Neural cell (in vitro differentiated cells): ENCODE measurements around the gene MTX2. TPM values are rescaled to one million over a fixed set of nuclear protein-coding genes. Genes with fewer than 3 reads are reported as not detected.

ENCODE experiments used
- H2AFZ ChIP-seq: fragments of 200-600, 300-800 bp; sonication (generic), shearing (Covaris generic); 2 replicates; pipeline ENCODE4 v1.6.0; 2014; ENCODE audit warnings: low read depth, mild to moderate bottlenecking, antibody characterized with exemption, low read length, moderate library complexity
- H3F3A ChIP-seq: fragments of 200-600 bp; shearing (Covaris generic); 2 replicates; pipeline ENCODE4 v1.6.1; 2016; ENCODE audit warnings: mild to moderate bottlenecking, moderate library complexity, mixed read lengths, antibody characterized with exemption, low read length; ENCODE audit not compliant: insufficient read depth, poor library complexity, severe bottlenecking
- H3K27ac ChIP-seq: fragments of 200-600, 300-800 bp; sonication (generic), shearing (Covaris generic); 2 replicates; pipeline ENCODE4 v1.5.1; 2014; ENCODE audit warnings: mild to moderate bottlenecking, low read length, moderate library complexity
- H3K27me3 ChIP-seq: fragments of 300-800, 200-600 bp; sonication (generic), shearing (Covaris generic); 2 replicates; pipeline ENCODE4 v1.6.0; 2014; ENCODE audit warnings: mild to moderate bottlenecking, low read depth, low read length, moderate library complexity; ENCODE audit not compliant: insufficient read depth
- H3K36me3 ChIP-seq: fragments of 300-800, 200-600 bp; sonication (generic), shearing (Covaris generic); 2 replicates; pipeline ENCODE4 v1.5.1; 2014; ENCODE audit warnings: mild to moderate bottlenecking, antibody characterized with exemption, low read length, moderate library complexity; ENCODE audit not compliant: insufficient read depth
- H3K4me2 ChIP-seq: fragments of 300-800, 200-600 bp; sonication (generic), shearing (Covaris generic); 2 replicates; pipeline ENCODE4 v1.6.0; 2014; ENCODE audit warnings: mild to moderate bottlenecking, low read length
- H3K4me3 ChIP-seq: fragments of 300-800, 200-600 bp; sonication (generic), shearing (Covaris generic); 2 replicates; pipeline ENCODE4 v1.5.1; 2014; ENCODE audit warnings: mild to moderate bottlenecking, low read length, moderate library complexity
- H3K79me2 ChIP-seq: fragments of 200-600 bp; shearing (Covaris generic); replicated peaks from 2 replicates; pipeline ENCODE4 v1.6.0; 2014; ENCODE audit warnings: mild to moderate bottlenecking, low read length, moderate library complexity; ENCODE audit not compliant: insufficient read depth
- H3K9ac ChIP-seq: fragments of 300-800, 200-600 bp; sonication (generic), shearing (Covaris generic); 2 replicates; pipeline ENCODE4 v1.6.1; 2016; ENCODE audit warnings: mild to moderate bottlenecking, low read length, mixed read lengths
- H3K9me2 ChIP-seq: fragments of 200-600 bp; shearing (Covaris generic); 2 replicates; pipeline ENCODE4 v1.6.1; 2016; ENCODE audit warnings: mild to moderate bottlenecking, low read length, mixed read lengths; ENCODE audit not compliant: insufficient read depth
- H3K9me3 ChIP-seq: fragments of 200-600, 300-800 bp; sonication (generic), shearing (Covaris generic); 2 replicates; pipeline ENCODE4 v1.6.1; 2016; ENCODE audit warnings: mild to moderate bottlenecking, mixed run types, low read length, moderate library complexity, mixed read lengths
- H4K20me1 ChIP-seq: fragments of 200-600 bp; shearing (Covaris generic); 2 replicates; pipeline ENCODE4 v1.6.1; 2016; ENCODE audit warnings: mild to moderate bottlenecking, mixed run types; ENCODE audit not compliant: insufficient read depth
- CTCF ChIP-seq: fragments of 450-650 bp; IDR thresholded peaks from 2 replicates; pipeline ENCODE4 v1.5.1; 2014; ENCODE audit warnings: antibody characterized with exemption, mild to moderate bottlenecking, moderate library complexity; ENCODE audit not compliant: poor library complexity, severe bottlenecking
- EP300 ChIP-seq: fragments of 450-650 bp; conservative IDR thresholded peaks from 2 replicates; pipeline ENCODE4 v1.6.1; 2014; ENCODE audit warnings: antibody characterized with exemption, mild to moderate bottlenecking, moderate library complexity; ENCODE audit not compliant: poor library complexity, severe bottlenecking
- EZH2 ChIP-seq: fragments of 200-600, 300-800 bp; shearing (Covaris generic), sonication (generic); IDR thresholded peaks from 2 replicates; pipeline ENCODE4 v1.6.1; 2014; ENCODE audit warnings: antibody characterized with exemption, low read length, borderline replicate concordance, mild to moderate bottlenecking; ENCODE audit not compliant: insufficient read depth, poor library complexity, severe bottlenecking
- MXI1 ChIP-seq: fragments of 450-650 bp; conservative IDR thresholded peaks from 2 replicates; pipeline ENCODE4 v1.6.1; 2014; ENCODE audit warnings: antibody characterized with exemption, mild to moderate bottlenecking; ENCODE audit not compliant: poor library complexity, severe bottlenecking
- POLR2AphosphoS5 ChIP-seq: IDR thresholded peaks from 2 replicates; pipeline ENCODE4 v1.6.1; 2012
- RAD21 ChIP-seq: fragments of 450-650 bp; conservative IDR thresholded peaks from 2 replicates; pipeline ENCODE4 v1.6.1; 2014; ENCODE audit warnings: antibody characterized with exemption, mild to moderate bottlenecking, moderate library complexity
- REST ChIP-seq: IDR thresholded peaks from 2 replicates; pipeline ENCODE4 v1.6.1; 2012; ENCODE audit warnings: borderline replicate concordance
- SMC3 ChIP-seq: fragments of 450-650 bp; conservative IDR thresholded peaks from 2 replicates; pipeline ENCODE4 v1.6.1; 2014; ENCODE audit warnings: antibody characterized with exemption, mild to moderate bottlenecking, moderate library complexity; ENCODE audit not compliant: poor library complexity
- TAF1 ChIP-seq: IDR thresholded peaks from 2 replicates; pipeline ENCODE4 v1.6.1; 2012; ENCODE audit warnings: low read depth
- polyA minus RNA-seq: library from RNA; depleted of rRNA, polyadenylated mRNA; stranded (reverse); fragments of >200 nt; gene quantifications from 2 replicates; pipeline ENCODE4 v1.2.3, GENCODE V29; 2014
- polyA plus RNA-seq: library from polyadenylated mRNA; depleted of rRNA; stranded (reverse); fragments of >200 nt; gene quantifications from 2 replicates; pipeline ENCODE4 v1.2.3, GENCODE V29; 2014

Gene MTX2
- polyA plus RNA-seq (99.0 and 128 TPM in 2 replicates), polyA minus RNA-seq (52.4 and 54.8 TPM in 2 replicates)

DNA sequence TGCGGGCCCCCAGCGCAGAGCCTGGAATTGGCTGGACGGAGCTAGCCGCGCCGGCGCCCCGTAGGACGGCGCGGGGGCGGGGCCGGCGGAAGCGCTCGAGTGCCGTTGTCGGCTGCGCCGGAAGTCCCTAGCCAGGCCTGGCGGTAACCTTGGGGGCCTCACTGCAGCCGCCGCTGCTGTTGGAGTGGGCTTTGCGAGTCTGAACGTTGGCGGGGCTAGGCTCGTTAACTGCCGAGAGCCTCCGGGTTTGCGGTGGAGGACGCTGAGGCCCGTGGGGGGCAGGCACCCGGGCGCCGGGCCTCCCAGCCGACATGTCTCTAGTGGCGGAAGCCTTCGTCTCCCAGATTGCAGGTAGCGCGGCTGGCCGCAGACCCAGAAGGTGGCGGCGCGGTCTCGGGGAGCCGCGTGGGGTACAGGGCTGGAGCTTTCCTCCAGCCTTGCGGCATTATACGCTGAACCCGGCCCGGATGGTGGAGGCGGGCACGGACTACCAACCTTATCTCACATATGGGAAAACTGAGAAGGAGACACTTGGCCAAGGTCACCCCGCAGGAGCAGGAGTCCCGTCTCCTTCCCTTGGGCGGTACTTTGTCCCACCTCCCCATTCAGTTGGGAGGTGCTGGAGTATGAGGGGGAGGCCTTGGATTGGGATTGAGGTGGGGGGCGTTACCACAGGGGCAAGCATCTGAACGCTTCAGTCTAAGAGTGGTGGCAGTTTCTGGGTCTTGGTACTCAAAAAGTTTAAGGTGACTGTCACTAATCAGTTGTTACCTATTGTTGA lies at the start of gene MTX2:
TSS of gene MTX2 (plus strand) at position 124 of the 781 bp plus-strand sequence. CDS start at position 312, 188 bp downstream.
- H3K36me3 ChIP-seq = no peaks in the 10 kb centered on the region
- H3K27me3 ChIP-seq = no peaks in the 10 kb centered on the region
- peak within 1 kb of the TSS; percentile 93 for H3K4me3 ChIP-seq
- H3K79me2 ChIP-seq = peaks cover 34% of the 10 kb centered on the region
- peak; percentile 52 for TF ChIP-seq RAD21
- no peak for TF ChIP-seq EZH2
- peak; percentile 61 for TF ChIP-seq REST
- TF ChIP-seq EP300 = peak; percentile 67
- peak; percentile 88 for TF ChIP-seq POLR2AphosphoS5
- peak; percentile 54 for TF ChIP-seq SMC3
- peak; percentile 80 for TF ChIP-seq TAF1
- peak; percentile 54 for TF ChIP-seq CTCF
- peak; percentile 70 for TF ChIP-seq MXI1
- peak within 1 kb of the TSS; percentile 94 for H3K9ac ChIP-seq
- H2AFZ ChIP-seq = peak within 1 kb of the TSS; percentile 99
- H3K9me3 ChIP-seq = no peaks in the 10 kb centered on the region
- no peaks in the 10 kb centered on the region for H4K20me1 ChIP-seq
- H3K4me2 ChIP-seq = peak within 1 kb of the TSS; percentile 77
- H3F3A ChIP-seq = no peaks in the 10 kb centered on the region
- H3K27ac ChIP-seq = peak within 1 kb of the TSS; percentile 93
- H3K9me2 ChIP-seq = no peaks in the 10 kb centered on the region

DNA sequence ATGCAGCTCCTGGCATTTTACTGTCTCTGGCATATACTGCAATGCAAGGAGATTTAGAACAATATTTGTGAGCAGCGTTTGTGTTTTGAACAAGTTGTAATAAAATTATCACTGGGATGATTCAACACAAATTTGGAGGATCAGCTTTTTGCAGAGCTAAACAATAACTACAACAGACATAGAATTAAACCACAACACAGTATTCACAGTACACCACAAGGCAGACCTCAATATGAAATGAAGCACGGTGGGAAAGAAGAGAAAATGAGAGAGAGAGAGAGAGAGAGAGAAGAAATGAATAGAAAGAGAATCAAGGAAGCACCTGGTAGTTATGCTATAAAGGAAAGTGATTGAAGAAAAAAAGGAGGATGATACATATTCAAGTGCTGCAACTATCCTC lies 41.4 kb upstream of the MTX2 start:
- Histone ChIP-seq H3K9ac (no peak overlapping the region), H3K4me2 (no peak overlapping the region), H3K9me2 (no peaks in the 10 kb centered on the region), H3K9me3 (no peaks in the 10 kb centered on the region), H3K27ac (no peak overlapping the region), H3K27me3 (no peaks in the 10 kb centered on the region), H2AFZ (no peak overlapping the region), H3K4me3 (no peak overlapping the region), H3F3A (no peaks in the 10 kb centered on the region), H3K36me3 (no peaks in the 10 kb centered on the region), H4K20me1 (no peaks in the 10 kb centered on the region), H3K79me2 (no peaks in the 10 kb centered on the region)
- no peak for TF ChIP-seq POLR2AphosphoS5
- TF ChIP-seq CTCF = no peak
- TF ChIP-seq TAF1 = no peak
- no peak for TF ChIP-seq SMC3
- TF ChIP-seq EZH2 = no peak
- TF ChIP-seq REST = no peak
- TF ChIP-seq EP300 = no peak
- TF ChIP-seq RAD21 = no peak
- TF ChIP-seq MXI1 = no peak
